Measurements from ENCODE around the gene GBP1.
A peak's percentile ranks its signal among the peaks of the same experiment; 100 is the strongest.
"Not testable (repeated sequence)": the region's sequence is repeated elsewhere in the genome, so short reads cannot be mapped to it uniquely, and the experiment has no call there.

GBP1 gene

DNA sequence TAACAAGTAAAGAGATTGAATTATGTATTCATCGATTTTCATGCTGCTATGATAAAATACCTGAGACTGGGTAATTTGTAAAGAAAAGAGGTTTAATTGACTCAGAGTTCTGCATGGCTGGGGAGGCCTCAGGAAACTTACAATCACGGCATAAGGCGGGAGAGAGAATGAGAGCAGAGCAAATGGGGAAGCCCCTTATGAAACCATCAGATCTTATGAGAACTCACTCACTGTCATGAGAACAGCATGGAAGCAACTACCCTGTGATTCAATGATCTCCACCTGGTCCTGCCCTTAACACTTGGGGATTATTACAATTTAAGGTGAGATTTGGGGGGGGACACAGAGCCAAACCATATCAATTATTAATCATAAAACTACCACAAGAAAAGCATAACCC, 39.1 kb downstream of the GBP1 start:
- no peak overlapping the region for H3K4me3 ChIP-seq (ENCODE audit: low read depth in 1 of 2, low read length in 2 of 2)
- no peaks in the 10 kb centered on the region for H3K27me3 ChIP-seq (ENCODE audit: control insufficient read depth in 1 of 2, insufficient read depth in 2 of 2, low read length in 2 of 2)
- no peak overlapping the region for H3K27ac ChIP-seq (ENCODE audit: low read depth, low read length)
- no peak overlapping the region for H3K9ac ChIP-seq (ENCODE audit: low read depth in 1 of 2, low read length in 2 of 2)
- no peaks in the 10 kb centered on the region for H3K9me3 ChIP-seq (ENCODE audit: control insufficient read depth in 1 of 2, low read length in 2 of 2)
- peaks cover 10 to 11% of the 10 kb centered on the region in 2 donors for H3K4me1 ChIP-seq (ENCODE audit: control insufficient read depth in 1 of 2, insufficient read depth in 2 of 2, low read length in 2 of 2)
- H3K36me3 ChIP-seq (ENCODE audit: control insufficient read depth in 1 of 2, insufficient read depth in 2 of 2, low read length in 2 of 2), result no peaks in the 10 kb centered on the region

DNA sequence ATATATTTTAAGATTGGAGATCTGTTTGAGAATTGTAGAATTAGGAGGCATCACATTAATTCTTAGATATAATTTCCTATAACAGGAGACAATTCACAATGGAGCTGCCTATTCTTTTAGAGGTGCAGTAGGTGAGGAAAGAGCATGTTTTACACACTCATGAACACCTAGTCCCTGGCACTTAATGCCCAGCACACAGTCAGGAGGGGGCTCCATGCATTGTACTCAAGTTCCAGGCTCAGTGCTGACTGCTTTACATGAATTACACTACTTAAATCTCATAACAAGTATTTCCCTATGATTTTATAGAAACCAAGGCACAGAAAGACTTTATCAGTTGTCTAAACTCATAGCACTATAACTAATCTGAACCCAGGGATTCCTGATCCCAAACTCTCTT, 42.0 kb downstream of the GBP1 start:
- Histone ChIP-seq H3K27me3 (ENCODE audit: control insufficient read depth in 1 of 2, insufficient read depth in 2 of 2, low read length in 2 of 2) (no peaks in the 10 kb centered on the region), H3K36me3 (ENCODE audit: control insufficient read depth in 1 of 2, insufficient read depth in 2 of 2, low read length in 2 of 2) (peaks cover 7 to 9% of the 10 kb centered on the region in 2 donors), H3K4me1 (ENCODE audit: control insufficient read depth in 1 of 2, insufficient read depth in 2 of 2, low read length in 2 of 2) (peaks cover 13 to 27% of the 10 kb centered on the region in 2 donors), H3K9me3 (ENCODE audit: control insufficient read depth in 1 of 2, low read length in 2 of 2) (no peaks in the 10 kb centered on the region), H3K27ac (ENCODE audit: low read depth, low read length) (peak overlapping the region; percentile 77), H3K9ac (ENCODE audit: low read depth in 1 of 2, low read length in 2 of 2) (peak overlapping the region; percentile 60 to 79), H3K4me3 (ENCODE audit: low read depth in 1 of 2, low read length in 2 of 2) (peak overlapping the region; percentile 69 to 85)

DNA sequence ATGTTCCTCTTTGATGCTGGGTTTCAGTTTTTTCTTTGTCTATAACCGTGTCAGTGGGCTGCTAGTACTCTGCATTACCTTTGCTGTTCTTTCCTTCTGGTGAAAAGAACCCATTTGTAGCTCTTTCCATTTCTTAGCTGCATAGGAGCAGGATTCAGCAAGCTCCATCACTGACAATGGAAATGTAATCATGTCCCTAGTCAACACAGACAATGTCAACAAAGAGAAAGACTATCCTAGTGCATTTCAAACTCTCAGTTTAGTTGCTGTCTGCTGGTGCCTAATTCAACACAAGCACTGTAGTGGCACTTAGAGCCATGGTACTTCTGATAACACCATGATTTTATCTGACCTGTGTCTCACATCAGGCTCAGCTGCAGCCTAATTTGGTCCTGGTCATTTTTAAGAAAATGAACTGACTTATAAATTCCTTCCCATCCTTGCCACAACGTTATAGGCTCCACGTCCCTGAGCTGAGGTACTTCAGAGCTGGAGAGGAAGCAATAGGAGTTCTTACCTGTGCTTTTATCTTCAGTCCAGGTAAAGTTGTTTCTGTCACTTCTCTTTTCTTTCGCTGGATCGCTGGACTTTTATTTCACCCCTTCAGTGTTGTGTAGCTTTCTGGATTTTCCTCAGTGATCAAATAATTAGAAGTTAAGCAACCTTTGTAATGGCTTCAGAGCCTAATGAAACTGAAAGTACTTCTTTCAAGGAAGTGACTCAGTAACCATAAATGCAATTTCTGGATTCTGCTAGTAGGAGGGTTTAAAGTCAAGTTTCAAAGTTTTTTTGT, 42.6 kb downstream of the GBP1 start, which contains the start of gene GBP3:
Gene GBP3, minus strand, starts transcription at position 700 of the 793 bp plus-strand sequence. CDS start 2,145 bp downstream, outside the sequence.
- H3K27me3 ChIP-seq (ENCODE audit: control insufficient read depth in 1 of 2, insufficient read depth in 2 of 2, low read length in 2 of 2), result no peaks in the 10 kb centered on the region
- peaks cover 7 to 9% of the 10 kb centered on the region in 2 donors for H3K36me3 ChIP-seq (ENCODE audit: control insufficient read depth in 1 of 2, insufficient read depth in 2 of 2, low read length in 2 of 2)
- H3K4me1 ChIP-seq (ENCODE audit: control insufficient read depth in 1 of 2, insufficient read depth in 2 of 2, low read length in 2 of 2), result peaks cover 13 to 27% of the 10 kb centered on the region in 2 donors
- peak within 1 kb of the TSS; percentile 60 to 79 for H3K9ac ChIP-seq (ENCODE audit: low read depth in 1 of 2, low read length in 2 of 2)
- H3K4me3 ChIP-seq (ENCODE audit: low read depth in 1 of 2, low read length in 2 of 2), result peak within 1 kb of the TSS; percentile 69 to 85
- peak within 1 kb of the TSS; percentile 77 for H3K27ac ChIP-seq (ENCODE audit: low read depth, low read length)
- no peaks in the 10 kb centered on the region for H3K9me3 ChIP-seq (ENCODE audit: control insufficient read depth in 1 of 2, low read length in 2 of 2)

DNA sequence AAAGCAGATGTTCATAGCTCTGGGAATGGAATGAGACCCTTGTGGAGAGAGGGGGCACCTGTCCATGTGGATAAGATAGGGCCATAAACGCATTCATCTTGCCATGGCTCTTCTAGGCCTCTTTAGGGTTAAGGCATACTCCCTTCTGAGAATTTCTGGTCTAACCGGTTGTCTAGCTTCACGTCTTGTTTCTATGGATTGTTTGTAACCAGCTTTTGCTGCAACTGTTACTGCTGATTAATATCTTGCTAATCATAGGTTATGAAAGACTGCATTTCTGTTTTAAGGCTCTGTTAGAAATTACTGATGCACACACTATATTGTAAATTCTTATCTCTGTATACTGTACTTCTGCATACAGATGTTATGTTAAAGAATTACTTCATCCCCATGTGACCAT, 46.7 kb downstream of the GBP1 start:
- not testable (repeated sequence) for H3K27me3 ChIP-seq (ENCODE audit: control insufficient read depth in 1 of 2, insufficient read depth in 2 of 2, low read length in 2 of 2); H3K9ac ChIP-seq (ENCODE audit: low read depth in 1 of 2, low read length in 2 of 2); H3K9me3 ChIP-seq (ENCODE audit: control insufficient read depth in 1 of 2, low read length in 2 of 2); H3K27ac ChIP-seq (ENCODE audit: low read depth, low read length); H3K4me3 ChIP-seq (ENCODE audit: low read depth in 1 of 2, low read length in 2 of 2)
- Histone ChIP-seq H3K36me3 (ENCODE audit: control insufficient read depth in 1 of 2, insufficient read depth in 2 of 2, low read length in 2 of 2) (peaks cover 23 to 41% of the 10 kb centered on the region in 2 donors), H3K4me1 (ENCODE audit: control insufficient read depth in 1 of 2, insufficient read depth in 2 of 2, low read length in 2 of 2) (peaks cover 13 to 27% of the 10 kb centered on the region in 2 donors)

DNA sequence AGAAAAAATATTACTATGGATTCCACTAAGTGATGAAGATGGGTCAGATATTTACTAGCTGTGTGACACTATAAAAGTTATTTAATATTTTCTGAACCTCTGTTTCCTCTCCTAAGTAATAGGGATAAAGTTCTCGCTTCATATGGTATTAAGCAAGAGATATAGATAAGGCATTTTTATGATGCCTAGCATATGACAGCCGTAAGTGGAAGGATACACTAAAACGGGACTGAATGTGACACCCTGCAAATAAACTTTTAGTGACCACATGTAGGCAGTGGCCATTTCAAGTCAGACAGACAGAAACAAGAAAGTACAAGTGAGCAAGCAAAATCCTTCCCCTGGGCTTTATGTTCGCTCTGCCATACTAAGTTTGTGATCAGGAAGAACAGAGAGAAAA, 56.5 kb downstream of the GBP1 start:
- H3K9ac ChIP-seq (ENCODE audit: low read depth in 1 of 2, low read length in 2 of 2), result no peak overlapping the region
- H3K27ac ChIP-seq (ENCODE audit: low read depth, low read length), result no peak overlapping the region
- H3K9me3 ChIP-seq (ENCODE audit: control insufficient read depth in 1 of 2, low read length in 2 of 2), result no peaks in the 10 kb centered on the region
- no peak overlapping the region for H3K4me3 ChIP-seq (ENCODE audit: low read depth in 1 of 2, low read length in 2 of 2)
- H3K36me3 ChIP-seq (ENCODE audit: control insufficient read depth in 1 of 2, insufficient read depth in 2 of 2, low read length in 2 of 2), result peaks cover 40 to 59% of the 10 kb centered on the region in 2 donors
- peaks cover 3 to 5% of the 10 kb centered on the region in 2 donors for H3K4me1 ChIP-seq (ENCODE audit: control insufficient read depth in 1 of 2, insufficient read depth in 2 of 2, low read length in 2 of 2)
- H3K27me3 ChIP-seq (ENCODE audit: control insufficient read depth in 1 of 2, insufficient read depth in 2 of 2, low read length in 2 of 2), result no peaks in the 10 kb centered on the region

DNA sequence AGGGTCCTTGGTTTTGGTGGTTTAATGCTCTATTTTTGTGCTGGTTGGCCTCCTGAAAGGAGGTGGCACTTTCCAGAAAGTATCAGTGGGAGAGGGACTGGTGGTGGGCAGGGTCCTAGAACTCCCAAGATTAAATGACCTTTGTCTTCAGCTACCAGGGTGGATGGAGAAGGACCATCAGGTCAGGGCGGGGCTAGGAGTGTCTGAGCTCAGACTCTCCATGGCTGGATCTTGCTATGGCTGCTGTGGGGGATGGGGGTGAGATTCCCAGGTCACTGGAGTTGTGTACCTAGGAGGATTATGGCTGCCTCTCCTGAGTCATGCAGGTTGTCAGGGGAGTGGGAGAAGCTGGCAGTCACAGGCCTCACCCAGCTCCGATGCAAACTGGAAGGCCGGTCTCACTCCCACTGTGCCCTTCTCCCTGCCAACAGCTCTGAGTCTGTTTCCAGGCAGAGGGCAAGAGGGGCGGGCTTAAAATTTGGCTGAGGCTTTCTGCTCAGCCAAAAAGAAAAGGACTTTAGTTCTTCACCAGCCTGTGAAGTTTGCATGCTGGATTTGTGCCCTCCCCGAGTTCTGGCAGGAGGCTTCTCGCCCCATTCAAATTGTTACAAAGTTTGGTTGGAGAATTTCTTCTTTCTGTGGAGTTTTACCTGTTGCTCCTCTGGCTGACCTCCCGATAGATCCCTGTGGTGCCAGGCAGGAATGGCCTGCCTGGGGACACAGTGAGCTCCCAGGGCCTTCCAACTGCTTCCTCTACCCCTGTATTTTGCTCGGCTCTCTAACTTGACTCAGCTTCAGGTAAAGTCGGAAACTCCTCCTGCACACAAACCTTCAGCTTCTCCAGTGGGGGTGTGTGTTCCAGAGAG, 59.5 kb downstream of the GBP1 start:
- no peak overlapping the region for H3K9ac ChIP-seq (ENCODE audit: low read depth in 1 of 2, low read length in 2 of 2)
- H3K4me3 ChIP-seq (ENCODE audit: low read depth in 1 of 2, low read length in 2 of 2), result no peak overlapping the region
- no peaks in the 10 kb centered on the region for H3K9me3 ChIP-seq (ENCODE audit: control insufficient read depth in 1 of 2, low read length in 2 of 2)
- H3K36me3 ChIP-seq (ENCODE audit: control insufficient read depth in 1 of 2, insufficient read depth in 2 of 2, low read length in 2 of 2), result peaks cover 26 to 44% of the 10 kb centered on the region in 2 donors
- H3K27ac ChIP-seq (ENCODE audit: low read depth, low read length), result no peak overlapping the region
- peaks cover 3 to 5% of the 10 kb centered on the region in 2 donors for H3K4me1 ChIP-seq (ENCODE audit: control insufficient read depth in 1 of 2, insufficient read depth in 2 of 2, low read length in 2 of 2)
- no peaks in the 10 kb centered on the region for H3K27me3 ChIP-seq (ENCODE audit: control insufficient read depth in 1 of 2, insufficient read depth in 2 of 2, low read length in 2 of 2)

Data from duodenal mucosa (tissue), 2 donors.